Glomerular visceral epithelial cell (primary cell): ENCODE data around the gene FOXP2.
"Not testable (repeated sequence)": the region's sequence is repeated elsewhere in the genome, so short reads cannot be mapped to it uniquely, and the experiment has no call there.

Source experiments
- DNase-seq: peaks from one replicate; pipeline ENCODE4 v3.0.0-alpha.2; 2016; ENCODE audit errors: extremely low spot score

Gene FOXP2

GRCh38 chr7:114414156-114415063 lies at the start of gene FOXP2:
Gene FOXP2 (plus strand): TSS chr7:114414815. CDS start chr7:114426512, 11,697 bp downstream.
- DNase-seq = no peak

DNA sequence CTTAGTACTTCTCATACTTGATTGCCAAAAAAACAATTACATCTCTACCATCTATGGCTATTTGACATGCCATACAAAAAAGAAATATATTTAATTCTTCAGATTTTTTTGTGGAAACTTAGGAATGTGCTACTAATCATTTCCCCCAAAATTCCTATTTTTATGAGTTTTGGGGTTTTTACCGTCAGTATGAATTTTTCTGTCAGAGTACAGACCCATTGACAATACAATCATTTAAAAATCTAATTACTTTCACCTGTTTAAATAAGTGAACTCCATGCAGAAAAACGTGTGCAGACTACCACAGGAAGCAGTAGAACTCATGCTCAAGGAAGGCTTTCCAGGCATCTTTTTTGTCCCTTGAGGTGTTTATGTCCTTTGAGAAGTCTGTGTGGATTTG lies 48.8 kb upstream of the FOXP2 start:
- DNase-seq = no peak

DNA sequence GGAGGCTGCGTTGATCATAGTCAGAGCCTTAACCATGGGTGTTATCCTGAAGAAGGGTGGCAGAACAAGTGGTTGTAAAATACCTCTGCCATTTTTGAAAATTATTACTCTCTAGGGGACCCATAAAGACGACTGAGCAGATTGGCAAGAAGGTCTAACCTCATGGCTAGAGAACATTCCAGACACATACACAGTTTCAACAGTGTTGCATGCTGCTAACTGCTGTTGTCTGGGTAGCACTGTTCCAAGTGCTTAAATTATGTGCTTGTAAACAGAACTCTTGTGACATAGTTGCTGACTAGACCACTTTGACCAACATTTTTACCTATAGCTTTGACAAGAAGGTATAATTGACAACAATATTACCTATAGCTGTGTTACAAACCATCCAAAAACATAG lies 46.1 kb upstream of the FOXP2 start:
- DNase-seq = no peak

- DNase-seq = no peak
Measured at GRCh38 chr7:114369294-114369693, 45.3 kb upstream of the FOXP2 start.

- DNase-seq = no peak
Measured at GRCh38 chr7:114372619-114373018, 42.0 kb upstream of the FOXP2 start.

- DNase-seq = no peak
Measured at GRCh38 chr7:114375907-114376306, 38.7 kb upstream of the FOXP2 start.

DNA sequence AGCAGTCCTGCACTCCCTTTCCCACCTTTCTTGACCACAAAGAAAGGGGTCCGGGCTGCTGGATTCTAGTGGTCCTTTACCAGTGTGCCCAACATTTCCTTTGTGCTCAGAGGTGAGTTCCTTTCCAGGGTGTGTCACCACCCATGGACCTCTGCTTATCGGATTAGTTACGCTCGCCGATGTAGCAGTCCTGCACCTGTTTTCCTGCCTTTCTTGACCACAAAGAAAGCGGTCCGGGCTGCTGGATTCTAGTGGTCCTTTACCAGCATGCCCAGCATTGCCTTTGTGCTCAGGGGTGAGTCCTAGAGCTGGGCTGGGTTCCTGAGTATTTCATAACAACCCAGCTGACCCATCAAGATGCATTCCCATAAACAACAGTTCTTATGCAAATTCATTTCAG lies 30.7 kb upstream of the FOXP2 start:
- DNase-seq = not testable (repeated sequence)

DNA sequence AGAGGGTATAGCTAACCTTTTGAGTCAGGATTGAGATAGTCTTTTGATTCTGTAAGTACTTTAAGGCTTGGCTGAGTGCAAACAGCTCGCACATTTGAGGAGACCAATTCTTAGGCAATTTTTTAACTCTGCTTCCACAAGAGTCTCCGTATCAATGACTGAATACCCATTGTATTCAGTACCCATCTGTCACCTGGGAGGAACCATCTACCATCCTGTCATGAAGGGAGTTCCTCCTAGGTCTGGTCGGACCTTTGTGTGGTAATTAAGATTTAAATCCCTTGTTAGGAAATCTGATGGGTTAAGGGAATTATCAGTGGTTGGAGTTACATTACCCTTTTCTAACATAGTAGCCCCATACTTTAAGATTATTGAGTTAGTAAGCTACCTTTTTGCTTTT lies 30.3 kb upstream of the FOXP2 start:
- DNase-seq = not testable (repeated sequence)

GRCh38 chr7:114388021-114388420 lies 26.6 kb upstream of the FOXP2 start:
- no peak for DNase-seq

- DNase-seq = peak; percentile 72
Measured at GRCh38 chr7:114392686-114393085, 21.9 kb upstream of the FOXP2 start.

GRCh38 chr7:114402876-114403635 lies 11.6 kb upstream of the FOXP2 start:
- no peak for DNase-seq

DNA sequence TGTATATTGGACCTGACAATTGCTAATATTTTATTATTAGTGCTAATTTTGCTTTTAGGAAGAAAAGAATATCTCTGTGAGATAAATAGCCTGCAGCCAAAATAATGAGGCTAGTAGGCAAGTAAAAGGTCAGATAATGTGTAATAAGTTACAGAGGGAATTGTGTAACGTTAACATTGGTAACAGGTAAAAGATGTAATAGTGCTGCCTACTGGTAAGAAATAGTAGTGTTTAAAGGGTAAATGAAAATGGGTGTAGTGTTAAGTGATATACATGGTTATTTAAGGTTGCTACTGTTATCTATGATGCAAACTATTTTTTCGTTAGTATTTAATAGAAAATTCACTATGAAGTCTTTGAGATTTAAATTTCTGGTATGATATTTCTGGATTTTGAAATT lies 9.2 kb upstream of the FOXP2 start:
- peak; percentile 33 for DNase-seq

GRCh38 chr7:114409750-114410149 lies 4.9 kb upstream of the FOXP2 start:
- DNase-seq = no peak

GRCh38 chr7:114412548-114412947 lies 2.1 kb upstream of the FOXP2 start:
- no peak for DNase-seq

DNA sequence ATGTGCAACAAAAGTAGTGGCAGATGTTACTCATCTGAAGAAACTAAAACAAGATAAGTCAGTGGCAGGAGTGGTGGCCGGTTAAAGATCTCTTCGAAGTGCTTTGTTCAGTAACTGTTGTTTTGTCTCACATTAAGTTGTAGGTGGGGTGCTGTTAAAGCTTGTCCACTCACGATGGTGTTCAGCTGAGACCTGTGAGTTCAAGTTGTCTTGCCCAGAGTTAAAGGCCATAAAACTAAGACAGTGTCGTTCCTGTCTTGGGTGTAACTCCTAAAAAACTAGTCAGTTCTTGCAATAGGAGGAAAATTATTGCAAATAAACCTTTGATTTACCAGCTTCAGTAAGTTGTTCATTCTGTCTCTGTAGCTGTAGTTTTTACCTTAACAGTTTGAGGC lies 857 bp upstream of the FOXP2 start:
- DNase-seq = no peak

- no peak for DNase-seq
Measured at GRCh38 chr7:114415064-114415989, 712 bp downstream of the FOXP2 start.

- no peak for DNase-seq
Measured at GRCh38 chr7:114416129-114416990, 1.7 kb downstream of the FOXP2 start.

DNA sequence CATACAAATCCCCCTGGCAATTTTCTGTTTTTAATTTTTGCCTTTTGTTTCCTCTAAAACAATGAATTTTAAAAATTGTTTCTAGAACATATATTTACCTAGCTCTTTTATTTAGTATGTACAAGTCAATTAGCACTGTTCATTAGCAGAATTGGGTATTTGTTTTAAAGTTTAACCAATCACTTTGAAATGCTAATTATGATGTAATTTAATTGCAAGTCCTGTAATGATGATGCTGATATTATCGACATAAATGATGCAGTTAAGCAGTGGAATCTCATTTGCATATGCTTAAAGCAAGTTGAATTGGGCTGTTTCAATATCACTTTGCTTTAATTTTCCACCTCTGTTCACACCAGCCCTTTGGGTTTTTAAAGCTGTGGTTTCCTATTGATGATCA lies 2.7 kb downstream of the FOXP2 start:
- no peak for DNase-seq

DNA sequence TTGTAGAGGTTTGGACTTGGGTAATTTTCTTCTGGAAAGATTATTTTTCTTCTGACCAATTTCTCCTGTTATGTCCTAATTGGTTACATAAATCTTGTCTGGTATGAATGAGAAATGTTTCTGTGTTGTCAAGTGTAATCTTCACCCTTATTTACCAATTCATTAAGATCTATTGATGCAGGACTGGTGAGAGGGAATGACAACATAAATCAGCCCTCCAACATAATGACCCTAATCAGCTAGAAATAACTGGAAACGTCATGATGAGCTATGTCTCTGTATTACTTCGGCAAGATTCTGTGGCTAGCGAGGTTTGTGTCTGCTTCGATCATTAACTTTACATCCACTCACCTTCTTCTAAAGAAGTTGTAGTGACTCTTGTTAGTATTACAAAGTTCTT lies 3.5 kb downstream of the FOXP2 start:
- no peak for DNase-seq

GRCh38 chr7:114419441-114420272 lies 5.0 kb downstream of the FOXP2 start:
- DNase-seq = no peak
